Tibial artery (tissue), 4 donors: Measurements from ENCODE around the gene CYP24A1.

Experiments used
- DNase-seq, 2 donors: peaks; one replicate each; pipeline ENCODE4 v3.0.0-alpha.2; 2019
- H3K27ac ChIP-seq, 2 donors: fragments of 200-600 bp; sonication (generic) in 1 of 2; 1 replicate in 1 of 2; 2 replicates in 1 of 2; pipeline ENCODE4 v1.5.1; 2018 to 2019; ENCODE audit warnings: mild to moderate bottlenecking in 1 of 2
- H3K27me3 ChIP-seq, 2 donors: fragments of 200-600 bp; sonication (generic) in 1 of 2; one replicate each; pipeline versions ENCODE4 v1.5.1 to v1.6.0; 2016 to 2019
- H3K36me3 ChIP-seq, 3 donors: fragments of 200-600 bp; sonication (generic) in 2 of 3; one replicate each; pipeline ENCODE4 v1.5.1; 2016 to 2019; ENCODE audit warnings: mild to moderate bottlenecking in 2 of 3
- H3K4me1 ChIP-seq, 4 donors: fragments of 200-600 bp; sonication (generic) in 2 of 4; 1 replicate in 3 of 4; 2 replicates in 1 of 4; pipeline ENCODE4 v1.5.1; 2016 to 2019
- H3K4me3 ChIP-seq, 2 donors: fragments of 200-600 bp; sonication (generic) in 1 of 2; 1 replicate in 1 of 2; 2 replicates in 1 of 2; pipeline ENCODE4 v1.5.1; 2018 to 2019; ENCODE audit warnings: mild to moderate bottlenecking in 2 of 2
- H3K9me3 ChIP-seq, 3 donors: fragments of 200-600 bp; sonication (generic) in 1 of 3; one replicate each; pipeline ENCODE4 v1.5.1; 2016 to 2019
- CTCF ChIP-seq, 2 experiments: fragments of 200-600 bp in 1 of 2; fragments of 450-650 bp in 1 of 2; IDR thresholded peaks; one replicate each; pipeline ENCODE4 v1.5.1; 2017 to 2019; ENCODE audit warnings: antibody characterized with exemption in 2 of 2, mild to moderate bottlenecking in 1 of 2, moderate library complexity in 1 of 2
- intact Hi-C: fragments of 100-400 bp; cut with DNase I; formaldehyde crosslinking; loops from one replicate; pipeline ENCODE4 v1.15.0; 2023; ENCODE audit warnings: low total_unique reads

CYP24A1 gene

GRCh38 chr20:54207053-54207742, 33.4 kb upstream of the CYP24A1 start:
- no peak for DNase-seq
- Histone ChIP-seq H3K27ac (peak overlapping the region; percentile 91 to 92), H3K27me3 (no peaks in the 10 kb centered on the region), H3K4me1 (peaks cover 0 to 23% (median 14%) of the 10 kb centered on the region in 4 donors), H3K4me3 (peak overlapping the region; percentile 79 to 98), H3K36me3 (no peaks in the 10 kb centered on the region), H3K9me3 (no peaks in the 10 kb centered on the region)
- no peak for TF ChIP-seq CTCF (IDR thresholded peaks at IDR 0.05)
- intact Hi-C loops: loop anchor here (10.0 kb wide), 2 partner anchors 532 to 632 kb away; no protein-coding TSS in a partner anchor

- no peak overlapping the region for H3K27ac ChIP-seq
- H3K27me3 ChIP-seq: no peaks in the 10 kb centered on the region
- peaks cover 0 to 17% (median 10%) of the 10 kb centered on the region in 4 donors for H3K4me1 ChIP-seq
- no peaks in the 10 kb centered on the region for H3K9me3 ChIP-seq
- H3K36me3 ChIP-seq: no peaks in the 10 kb centered on the region
- intact Hi-C loops: loop anchor here (10.0 kb wide), 2 partner anchors 531 to 631 kb away; no protein-coding TSS in a partner anchor
- H3K4me3 ChIP-seq: no peak overlapping the region
- TF ChIP-seq CTCF (IDR thresholded peaks at IDR 0.05): no peak
- no peak for DNase-seq
Observed at GRCh38 chr20:54205450-54205849, 31.7 kb upstream of the CYP24A1 start.

- H3K9me3 ChIP-seq: no peaks in the 10 kb centered on the region
- TF ChIP-seq CTCF (IDR thresholded peaks at IDR 0.05): no peak
- no peak overlapping the region for H3K27ac ChIP-seq
- no peaks in the 10 kb centered on the region for H3K27me3 ChIP-seq
- no peak for DNase-seq
- intact Hi-C loops: loop anchor here (5.0 to 10.0 kb wide), 3 partner anchors 282 to 630 kb away; no protein-coding TSS in a partner anchor
- no peaks in the 10 kb centered on the region for H3K36me3 ChIP-seq
- peaks cover 0 to 8% (median 6%) of the 10 kb centered on the region in 4 donors for H3K4me1 ChIP-seq
- no peak overlapping the region for H3K4me3 ChIP-seq
Observed at GRCh38 chr20:54204481-54204880, 30.7 kb upstream of the CYP24A1 start.

GRCh38 chr20:54204063-54204462, 30.3 kb upstream of the CYP24A1 start:
- Histone ChIP-seq H3K36me3 (no peaks in the 10 kb centered on the region), H3K4me1 (peaks cover 0 to 4% (median 2%) of the 10 kb centered on the region in 4 donors), H3K4me3 (no peak overlapping the region), H3K27me3 (no peaks in the 10 kb centered on the region), H3K9me3 (no peaks in the 10 kb centered on the region), H3K27ac (no peak overlapping the region)
- TF ChIP-seq CTCF (IDR thresholded peaks at IDR 0.05): no peak
- no peak for DNase-seq
- intact Hi-C loops: loop anchor here (5.0 to 10.0 kb wide), 3 partner anchors 282 to 629 kb away; no protein-coding TSS in a partner anchor

- H3K36me3 ChIP-seq: no peaks in the 10 kb centered on the region
- intact Hi-C loops: loop anchor here (5.0 to 10.0 kb wide), 3 partner anchors 281 to 628 kb away; no protein-coding TSS in a partner anchor
- H3K9me3 ChIP-seq: no peaks in the 10 kb centered on the region
- DNase-seq: no peak
- no peaks in the 10 kb centered on the region for H3K4me1 ChIP-seq
- H3K27ac ChIP-seq: no peak overlapping the region
- no peak for TF ChIP-seq CTCF (IDR thresholded peaks at IDR 0.05)
- H3K4me3 ChIP-seq: no peak overlapping the region
- H3K27me3 ChIP-seq: no peaks in the 10 kb centered on the region
Observed at GRCh38 chr20:54203281-54203680, 29.5 kb upstream of the CYP24A1 start.
